22Rv1 (cell line): ENCODE data around the gene RNFT2.

Source experiments
- H3K27ac ChIP-seq: fragments of 450-650 bp; 2 replicates; pipeline ENCODE4 v1.5.1; 2017
- ZFX ChIP-seq: fragments of 450-650 bp; IDR thresholded peaks from 2 replicates; pipeline ENCODE4 v1.6.1; 2017; ENCODE audit warnings: antibody characterized with exemption, borderline replicate concordance
- TF ChIP-seq, protein P1 (sequence below): fragments of 450-650 bp; IDR thresholded peaks from 2 replicates; pipeline ENCODE4 v1.5.1; 2017; ENCODE audit warnings: mild to moderate bottlenecking

RNFT2 gene

DNA sequence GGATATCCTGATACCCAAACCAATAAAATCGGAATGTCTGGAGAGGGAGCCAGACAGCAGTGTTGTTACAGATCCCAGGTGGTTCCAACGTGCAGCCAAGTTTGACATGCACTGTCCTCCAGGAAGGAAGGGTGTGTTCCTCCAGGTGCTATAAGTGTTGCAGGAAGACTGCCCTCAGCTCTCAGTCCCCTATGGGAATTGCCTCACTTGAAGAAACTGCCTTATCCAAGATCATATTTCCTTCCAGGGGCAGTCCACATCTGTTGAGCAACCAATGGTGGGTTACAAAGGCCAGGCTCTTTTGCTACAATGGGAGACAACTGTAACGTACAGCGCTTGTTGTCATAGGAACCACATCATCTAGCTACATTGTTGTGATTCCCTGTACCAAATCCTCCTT lies 159.4 kb downstream of the RNFT2 start:
- no peak for TF ChIP-seq ZFX
- TF ChIP-seq, protein P1, sequence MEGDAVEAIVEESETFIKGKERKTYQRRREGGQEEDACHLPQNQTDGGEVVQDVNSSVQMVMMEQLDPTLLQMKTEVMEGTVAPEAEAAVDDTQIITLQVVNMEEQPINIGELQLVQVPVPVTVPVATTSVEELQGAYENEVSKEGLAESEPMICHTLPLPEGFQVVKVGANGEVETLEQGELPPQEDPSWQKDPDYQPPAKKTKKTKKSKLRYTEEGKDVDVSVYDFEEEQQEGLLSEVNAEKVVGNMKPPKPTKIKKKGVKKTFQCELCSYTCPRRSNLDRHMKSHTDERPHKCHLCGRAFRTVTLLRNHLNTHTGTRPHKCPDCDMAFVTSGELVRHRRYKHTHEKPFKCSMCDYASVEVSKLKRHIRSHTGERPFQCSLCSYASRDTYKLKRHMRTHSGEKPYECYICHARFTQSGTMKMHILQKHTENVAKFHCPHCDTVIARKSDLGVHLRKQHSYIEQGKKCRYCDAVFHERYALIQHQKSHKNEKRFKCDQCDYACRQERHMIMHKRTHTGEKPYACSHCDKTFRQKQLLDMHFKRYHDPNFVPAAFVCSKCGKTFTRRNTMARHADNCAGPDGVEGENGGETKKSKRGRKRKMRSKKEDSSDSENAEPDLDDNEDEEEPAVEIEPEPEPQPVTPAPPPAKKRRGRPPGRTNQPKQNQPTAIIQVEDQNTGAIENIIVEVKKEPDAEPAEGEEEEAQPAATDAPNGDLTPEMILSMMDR: no peak
- H3K27ac ChIP-seq: no peak overlapping the region

DNA sequence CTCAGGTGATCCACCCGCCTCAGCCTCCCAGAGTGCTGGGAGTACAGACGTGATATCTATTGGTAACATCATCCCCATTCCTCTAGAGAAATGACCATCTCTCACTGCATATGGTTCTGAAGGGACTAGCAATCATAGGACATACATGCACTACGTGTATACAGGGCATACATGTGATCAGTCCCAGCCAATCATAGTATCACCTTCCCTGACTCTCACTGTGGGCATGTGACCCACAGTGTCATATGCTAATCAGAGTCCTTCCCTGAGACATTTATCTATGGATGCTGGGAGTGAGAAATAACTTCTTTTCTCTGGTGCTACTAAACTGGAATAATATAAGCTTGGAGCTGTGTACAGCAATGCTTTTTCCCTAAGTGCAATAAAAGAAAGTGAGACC lies 160.6 kb downstream of the RNFT2 start:
- TF ChIP-seq, protein P1: no peak
- TF ChIP-seq ZFX: no peak
- H3K27ac ChIP-seq: no peak overlapping the region

DNA sequence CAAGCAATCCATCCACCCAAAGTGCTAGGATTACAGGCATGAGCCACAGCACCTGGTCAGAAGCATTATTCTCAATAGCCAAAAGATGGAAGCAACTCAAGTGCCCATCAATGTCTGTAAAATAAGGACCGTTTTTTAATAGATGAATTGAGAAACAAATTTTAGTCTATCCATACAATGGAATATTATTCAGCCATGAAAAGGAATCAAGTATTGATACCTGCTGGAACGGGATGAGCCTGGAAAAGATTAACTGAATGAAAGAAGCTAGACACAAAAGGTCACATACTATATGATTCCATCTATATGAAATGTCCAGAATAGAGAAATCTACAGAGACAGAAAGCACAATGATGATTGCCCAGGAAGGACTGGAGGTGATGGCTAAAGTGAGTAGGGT lies 163.5 kb downstream of the RNFT2 start:
- no peak overlapping the region for H3K27ac ChIP-seq
- no peak for TF ChIP-seq ZFX
- TF ChIP-seq, protein P1: no peak
